Measurements from ENCODE around the gene ZSWIM4. TPM values are rescaled to one million over a fixed set of nuclear protein-coding genes. Genes with fewer than 3 reads are reported as not detected.

The ZSWIM4 gene
- total and polyA plus RNA-seq, 2 experiments from 2014 or later: 5.4 to 42.3 TPM

- Mint-ChIP-seq H3K4me1 (peaks cover 29% of the 10 kb centered on the region), H3K36me3 (ENCODE audit: low read depth) (no peaks in the 10 kb centered on the region; the same call in 2 of the 3 replicates), H3K27ac (no peak overlapping the region; the same call in 1 of the 2 replicates), H3K27me3 (ENCODE audit: insufficient read depth, low read depth, poor library complexity) (peaks cover 20% of the 10 kb centered on the region), H3K4me3 (peak overlapping the region; percentile 23; the same call in 1 of the 3 replicates), H3K9me3 (no peaks in the 10 kb centered on the region)
- Histone ChIP-seq H3K27me3 (ENCODE audit: insufficient read depth) (no peaks in the 10 kb centered on the region), H3F3A (replicated peaks; ENCODE audit: low read depth) (peaks cover 14% of the 10 kb centered on the region; the same call in 1 of the 2 replicates), H3K4me3 (no peak overlapping the region), H4K20me1 (replicated peaks; ENCODE audit: insufficient read depth) (no peaks in the 10 kb centered on the region; the same call in 1 of the 2 replicates), H3K4me2 (peak overlapping the region; percentile 64; the same call in 1 of the 2 replicates), H3K4me1 (ENCODE audit: insufficient read depth) (peaks cover 30% of the 10 kb centered on the region), H3K79me2 (replicated peaks; ENCODE audit: insufficient read depth) (peaks cover 14% of the 10 kb centered on the region; the same call in 1 of the 2 replicates), H2AFZ (no peak overlapping the region), H3K36me3 (ENCODE audit: insufficient read depth) (no peaks in the 10 kb centered on the region), H3K27ac (ENCODE audit: low read depth) (no peak overlapping the region), H3K9me2 (ENCODE audit: insufficient read depth) (no peaks in the 10 kb centered on the region)
- ATAC-seq (no peak), DNase-seq (ENCODE audit: low spot score) (no peak)
- TF ChIP-seq NANOG (IDR thresholded peaks at IDR 0.05; ENCODE audit: borderline replicate concordance) (no peak), CREB1 (CRISPR knock-in tag; IDR thresholded peaks at IDR 0.05; ENCODE audit: low read depth) (no peak), JUNB (IDR thresholded peaks at IDR 0.05; ENCODE audit: unreplicated experiment) (no peak), CTCF (conservative IDR thresholded peaks at IDR 0.05; ENCODE audit: low read depth in 2 of 2) (no peak), EZH2phosphoT487 (IDR thresholded peaks at IDR 0.05; ENCODE audit: unreplicated experiment) (no peak), POLR2AphosphoS5 (IDR thresholded peaks at IDR 0.05; ENCODE audit: low read depth) (no peak), ZNF114 (CRISPR knock-in tag; IDR thresholded peaks at IDR 0.05) (no peak), STAT1 (IDR thresholded peaks at IDR 0.05; ENCODE audit: unreplicated experiment) (no peak), ETS1 (IDR thresholded peaks at IDR 0.05) (no peak)
- TF ChIP-seq, protein P1, sequence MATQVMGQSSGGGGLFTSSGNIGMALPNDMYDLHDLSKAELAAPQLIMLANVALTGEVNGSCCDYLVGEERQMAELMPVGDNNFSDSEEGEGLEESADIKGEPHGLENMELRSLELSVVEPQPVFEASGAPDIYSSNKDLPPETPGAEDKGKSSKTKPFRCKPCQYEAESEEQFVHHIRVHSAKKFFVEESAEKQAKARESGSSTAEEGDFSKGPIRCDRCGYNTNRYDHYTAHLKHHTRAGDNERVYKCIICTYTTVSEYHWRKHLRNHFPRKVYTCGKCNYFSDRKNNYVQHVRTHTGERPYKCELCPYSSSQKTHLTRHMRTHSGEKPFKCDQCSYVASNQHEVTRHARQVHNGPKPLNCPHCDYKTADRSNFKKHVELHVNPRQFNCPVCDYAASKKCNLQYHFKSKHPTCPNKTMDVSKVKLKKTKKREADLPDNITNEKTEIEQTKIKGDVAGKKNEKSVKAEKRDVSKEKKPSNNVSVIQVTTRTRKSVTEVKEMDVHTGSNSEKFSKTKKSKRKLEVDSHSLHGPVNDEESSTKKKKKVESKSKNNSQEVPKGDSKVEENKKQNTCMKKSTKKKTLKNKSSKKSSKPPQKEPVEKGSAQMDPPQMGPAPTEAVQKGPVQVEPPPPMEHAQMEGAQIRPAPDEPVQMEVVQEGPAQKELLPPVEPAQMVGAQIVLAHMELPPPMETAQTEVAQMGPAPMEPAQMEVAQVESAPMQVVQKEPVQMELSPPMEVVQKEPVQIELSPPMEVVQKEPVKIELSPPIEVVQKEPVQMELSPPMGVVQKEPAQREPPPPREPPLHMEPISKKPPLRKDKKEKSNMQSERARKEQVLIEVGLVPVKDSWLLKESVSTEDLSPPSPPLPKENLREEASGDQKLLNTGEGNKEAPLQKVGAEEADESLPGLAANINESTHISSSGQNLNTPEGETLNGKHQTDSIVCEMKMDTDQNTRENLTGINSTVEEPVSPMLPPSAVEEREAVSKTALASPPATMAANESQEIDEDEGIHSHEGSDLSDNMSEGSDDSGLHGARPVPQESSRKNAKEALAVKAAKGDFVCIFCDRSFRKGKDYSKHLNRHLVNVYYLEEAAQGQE (IDR thresholded peaks at IDR 0.05; ENCODE audit: unreplicated experiment): no peak
- TF ChIP-seq, protein P2, sequence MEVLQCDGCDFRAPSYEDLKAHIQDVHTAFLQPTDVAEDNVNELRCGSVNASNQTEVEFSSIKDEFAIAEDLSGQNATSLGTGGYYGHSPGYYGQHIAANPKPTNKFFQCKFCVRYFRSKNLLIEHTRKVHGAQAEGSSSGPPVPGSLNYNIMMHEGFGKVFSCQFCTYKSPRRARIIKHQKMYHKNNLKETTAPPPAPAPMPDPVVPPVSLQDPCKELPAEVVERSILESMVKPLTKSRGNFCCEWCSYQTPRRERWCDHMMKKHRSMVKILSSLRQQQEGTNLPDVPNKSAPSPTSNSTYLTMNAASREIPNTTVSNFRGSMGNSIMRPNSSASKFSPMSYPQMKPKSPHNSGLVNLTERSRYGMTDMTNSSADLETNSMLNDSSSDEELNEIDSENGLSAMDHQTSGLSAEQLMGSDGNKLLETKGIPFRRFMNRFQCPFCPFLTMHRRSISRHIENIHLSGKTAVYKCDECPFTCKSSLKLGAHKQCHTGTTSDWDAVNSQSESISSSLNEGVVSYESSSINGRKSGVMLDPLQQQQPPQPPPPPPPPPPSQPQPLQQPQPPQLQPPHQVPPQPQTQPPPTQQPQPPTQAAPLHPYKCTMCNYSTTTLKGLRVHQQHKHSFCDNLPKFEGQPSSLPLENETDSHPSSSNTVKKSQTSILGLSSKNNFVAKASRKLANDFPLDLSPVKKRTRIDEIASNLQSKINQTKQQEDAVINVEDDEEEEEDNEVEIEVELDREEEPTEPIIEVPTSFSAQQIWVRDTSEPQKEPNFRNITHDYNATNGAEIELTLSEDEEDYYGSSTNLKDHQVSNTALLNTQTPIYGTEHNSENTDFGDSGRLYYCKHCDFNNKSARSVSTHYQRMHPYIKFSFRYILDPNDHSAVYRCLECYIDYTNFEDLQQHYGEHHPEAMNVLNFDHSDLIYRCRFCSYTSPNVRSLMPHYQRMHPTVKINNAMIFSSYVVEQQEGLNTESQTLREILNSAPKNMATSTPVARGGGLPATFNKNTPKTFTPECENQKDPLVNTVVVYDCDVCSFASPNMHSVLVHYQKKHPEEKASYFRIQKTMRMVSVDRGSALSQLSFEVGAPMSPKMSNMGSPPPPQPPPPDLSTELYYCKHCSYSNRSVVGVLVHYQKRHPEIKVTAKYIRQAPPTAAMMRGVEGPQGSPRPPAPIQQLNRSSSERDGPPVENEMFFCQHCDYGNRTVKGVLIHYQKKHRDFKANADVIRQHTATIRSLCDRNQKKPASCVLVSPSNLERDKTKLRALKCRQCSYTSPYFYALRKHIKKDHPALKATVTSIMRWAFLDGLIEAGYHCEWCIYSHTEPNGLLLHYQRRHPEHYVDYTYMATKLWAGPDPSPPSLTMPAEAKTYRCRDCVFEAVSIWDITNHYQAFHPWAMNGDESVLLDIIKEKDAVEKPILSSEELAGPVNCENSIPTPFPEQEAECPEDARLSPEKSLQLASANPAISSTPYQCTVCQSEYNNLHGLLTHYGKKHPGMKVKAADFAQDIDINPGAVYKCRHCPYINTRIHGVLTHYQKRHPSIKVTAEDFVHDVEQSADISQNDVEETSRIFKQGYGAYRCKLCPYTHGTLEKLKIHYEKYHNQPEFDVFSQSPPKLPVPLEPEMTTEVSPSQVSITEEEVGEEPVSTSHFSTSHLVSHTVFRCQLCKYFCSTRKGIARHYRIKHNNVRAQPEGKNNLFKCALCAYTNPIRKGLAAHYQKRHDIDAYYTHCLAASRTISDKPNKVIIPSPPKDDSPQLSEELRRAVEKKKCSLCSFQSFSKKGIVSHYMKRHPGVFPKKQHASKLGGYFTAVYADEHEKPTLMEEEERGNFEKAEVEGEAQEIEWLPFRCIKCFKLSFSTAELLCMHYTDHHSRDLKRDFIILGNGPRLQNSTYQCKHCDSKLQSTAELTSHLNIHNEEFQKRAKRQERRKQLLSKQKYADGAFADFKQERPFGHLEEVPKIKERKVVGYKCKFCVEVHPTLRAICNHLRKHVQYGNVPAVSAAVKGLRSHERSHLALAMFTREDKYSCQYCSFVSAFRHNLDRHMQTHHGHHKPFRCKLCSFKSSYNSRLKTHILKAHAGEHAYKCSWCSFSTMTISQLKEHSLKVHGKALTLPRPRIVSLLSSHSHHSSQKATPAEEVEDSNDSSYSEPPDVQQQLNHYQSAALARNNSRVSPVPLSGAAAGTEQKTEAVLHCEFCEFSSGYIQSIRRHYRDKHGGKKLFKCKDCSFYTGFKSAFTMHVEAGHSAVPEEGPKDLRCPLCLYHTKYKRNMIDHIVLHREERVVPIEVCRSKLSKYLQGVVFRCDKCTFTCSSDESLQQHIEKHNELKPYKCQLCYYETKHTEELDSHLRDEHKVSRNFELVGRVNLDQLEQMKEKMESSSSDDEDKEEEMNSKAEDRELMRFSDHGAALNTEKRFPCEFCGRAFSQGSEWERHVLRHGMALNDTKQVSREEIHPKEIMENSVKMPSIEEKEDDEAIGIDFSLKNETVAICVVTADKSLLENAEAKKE (CRISPR knock-in tag; IDR thresholded peaks at IDR 0.05): no peak
Measured at GRCh38 chr19:13840305-13841085, 45.3 kb downstream of the ZSWIM4 start.

Data from GM23338 (cell line).